ENCODE results near the gene USH2A. TPM values are rescaled to one million over a fixed set of nuclear protein-coding genes. Genes with fewer than 3 reads are reported as not detected.

Gene USH2A, protein sequence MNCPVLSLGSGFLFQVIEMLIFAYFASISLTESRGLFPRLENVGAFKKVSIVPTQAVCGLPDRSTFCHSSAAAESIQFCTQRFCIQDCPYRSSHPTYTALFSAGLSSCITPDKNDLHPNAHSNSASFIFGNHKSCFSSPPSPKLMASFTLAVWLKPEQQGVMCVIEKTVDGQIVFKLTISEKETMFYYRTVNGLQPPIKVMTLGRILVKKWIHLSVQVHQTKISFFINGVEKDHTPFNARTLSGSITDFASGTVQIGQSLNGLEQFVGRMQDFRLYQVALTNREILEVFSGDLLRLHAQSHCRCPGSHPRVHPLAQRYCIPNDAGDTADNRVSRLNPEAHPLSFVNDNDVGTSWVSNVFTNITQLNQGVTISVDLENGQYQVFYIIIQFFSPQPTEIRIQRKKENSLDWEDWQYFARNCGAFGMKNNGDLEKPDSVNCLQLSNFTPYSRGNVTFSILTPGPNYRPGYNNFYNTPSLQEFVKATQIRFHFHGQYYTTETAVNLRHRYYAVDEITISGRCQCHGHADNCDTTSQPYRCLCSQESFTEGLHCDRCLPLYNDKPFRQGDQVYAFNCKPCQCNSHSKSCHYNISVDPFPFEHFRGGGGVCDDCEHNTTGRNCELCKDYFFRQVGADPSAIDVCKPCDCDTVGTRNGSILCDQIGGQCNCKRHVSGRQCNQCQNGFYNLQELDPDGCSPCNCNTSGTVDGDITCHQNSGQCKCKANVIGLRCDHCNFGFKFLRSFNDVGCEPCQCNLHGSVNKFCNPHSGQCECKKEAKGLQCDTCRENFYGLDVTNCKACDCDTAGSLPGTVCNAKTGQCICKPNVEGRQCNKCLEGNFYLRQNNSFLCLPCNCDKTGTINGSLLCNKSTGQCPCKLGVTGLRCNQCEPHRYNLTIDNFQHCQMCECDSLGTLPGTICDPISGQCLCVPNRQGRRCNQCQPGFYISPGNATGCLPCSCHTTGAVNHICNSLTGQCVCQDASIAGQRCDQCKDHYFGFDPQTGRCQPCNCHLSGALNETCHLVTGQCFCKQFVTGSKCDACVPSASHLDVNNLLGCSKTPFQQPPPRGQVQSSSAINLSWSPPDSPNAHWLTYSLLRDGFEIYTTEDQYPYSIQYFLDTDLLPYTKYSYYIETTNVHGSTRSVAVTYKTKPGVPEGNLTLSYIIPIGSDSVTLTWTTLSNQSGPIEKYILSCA (N-terminal part only)
- total RNA-seq = not detected in 2 replicates

DNA sequence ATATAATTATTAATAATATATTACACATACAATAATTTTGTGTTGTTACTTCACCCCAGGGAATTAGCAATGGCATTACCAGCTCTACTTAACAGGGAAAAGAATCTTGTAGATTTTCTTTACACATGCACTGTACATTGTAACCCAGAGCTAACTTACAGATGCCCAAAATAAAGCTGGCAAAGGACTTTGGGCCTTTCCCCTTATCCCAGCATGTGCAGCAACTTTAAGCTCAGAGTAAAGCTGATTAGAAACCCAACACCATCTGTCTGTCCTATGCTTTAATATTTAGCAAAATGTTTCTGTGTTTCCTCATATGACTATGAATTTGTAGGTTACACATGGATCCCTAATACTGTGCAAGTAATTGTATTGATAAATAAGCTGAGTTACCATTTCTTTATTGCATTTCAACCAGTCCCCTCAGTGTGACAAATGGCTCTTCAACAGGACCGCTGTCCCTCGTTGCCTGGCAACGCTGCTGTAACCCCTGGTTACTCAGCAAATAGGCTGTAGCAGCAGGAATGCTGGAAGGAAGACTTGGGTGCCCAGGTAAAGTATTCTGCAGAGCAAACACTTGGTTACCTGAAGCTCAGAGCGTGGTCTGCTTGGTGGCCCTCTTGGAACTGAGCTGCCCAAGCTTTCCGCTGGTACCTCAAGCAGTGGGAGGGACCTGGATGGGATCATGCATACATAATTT lies at the start of gene USH2A:
USH2A (minus strand) TSS at position 628 of the 700 bp plus-strand sequence. CDS start 1,112 bp downstream, outside the sequence.

All from regular cardiac myocyte (primary cell).